NCI-H1092 (cell line): ENCODE measurements around the gene NUP188.

Experiments used
- DNase-seq: peaks from one replicate; lab custom pipeline; 2025; lab: John Stamatoyannopoulos, UW

NUP188 gene

GRCh38 chr9:128947527-128948301, at the start of gene NUP188, which contains the start of gene DOLK:
Gene NUP188 (plus strand): TSS chr9:128947699. CDS start chr9:128947720, 21 bp downstream.
Gene DOLK (minus strand): TSS chr9:128947603. CDS start chr9:128947303, 300 bp downstream.
- peak; percentile 90 for DNase-seq

GRCh38 chr9:128898382-128898781, 49.1 kb upstream of the NUP188 start:
- DNase-seq: no peak

- no peak for DNase-seq
Measured at GRCh38 chr9:128898845-128899565, 48.5 kb upstream of the NUP188 start.

- DNase-seq: no peak
Measured at GRCh38 chr9:128899566-128900322, 47.8 kb upstream of the NUP188 start.

- no peak for DNase-seq
Measured at GRCh38 chr9:128901379-128901778, 46.1 kb upstream of the NUP188 start.

- no peak for DNase-seq
Measured at GRCh38 chr9:128901822-128902221, 45.7 kb upstream of the NUP188 start.

- no peak for DNase-seq
Measured at GRCh38 chr9:128902351-128903078, 45.0 kb upstream of the NUP188 start.

GRCh38 chr9:128903079-128903461, 44.4 kb upstream of the NUP188 start:
- DNase-seq: no peak

- DNase-seq: no peak
Measured at GRCh38 chr9:128903871-128904620, 43.5 kb upstream of the NUP188 start.

GRCh38 chr9:128905964-128906363, 41.5 kb upstream of the NUP188 start:
- no peak for DNase-seq

- DNase-seq: no peak
Measured at GRCh38 chr9:128906741-128907140, 40.8 kb upstream of the NUP188 start.

GRCh38 chr9:128908372-128908771, 39.1 kb upstream of the NUP188 start:
- no peak for DNase-seq

- DNase-seq: no peak
Measured at GRCh38 chr9:128909859-128910258, 37.6 kb upstream of the NUP188 start.

GRCh38 chr9:128910906-128911305, 36.6 kb upstream of the NUP188 start:
- DNase-seq: no peak

GRCh38 chr9:128911529-128912035, 35.9 kb upstream of the NUP188 start:
- no peak for DNase-seq

GRCh38 chr9:128912270-128912853, 35.1 kb upstream of the NUP188 start:
- no peak for DNase-seq

GRCh38 chr9:128913048-128913900, 34.2 kb upstream of the NUP188 start:
- DNase-seq: no peak

GRCh38 chr9:128913995-128914772, 33.3 kb upstream of the NUP188 start:
- DNase-seq: no peak

GRCh38 chr9:128916204-128916603, 31.3 kb upstream of the NUP188 start:
- DNase-seq: no peak
